ENCODE data around the gene CIRBP.
A peak's percentile ranks its signal among the peaks of the same experiment; 100 is the strongest.

CIRBP gene

GRCh38 chr19:1269065-1269477 lies at the start of gene CIRBP:
CIRBP (plus strand) TSS chr19:1269332; CDS start chr19:1270934, 1,602 bp downstream.
- Histone ChIP-seq H3K4me1 (peaks cover 10 to 86% (median 80%) of the 10 kb centered on the region in 4 donors), H3K27ac (peak within 1 kb of the TSS; percentile 91 to 100), H3K9me3 (no peaks in the 10 kb centered on the region), H3K27me3 (no peaks in the 10 kb centered on the region), H3K4me3 (peak within 1 kb of the TSS; percentile 73 to 82), H3K36me3 (peaks cover 33 to 34% (median 34%) of the 10 kb centered on the region in 3 donors)
- intact Hi-C loops (cut with DNase I; ENCODE audit: low total_unique reads): no loop called here
- TF ChIP-seq, protein P1, sequence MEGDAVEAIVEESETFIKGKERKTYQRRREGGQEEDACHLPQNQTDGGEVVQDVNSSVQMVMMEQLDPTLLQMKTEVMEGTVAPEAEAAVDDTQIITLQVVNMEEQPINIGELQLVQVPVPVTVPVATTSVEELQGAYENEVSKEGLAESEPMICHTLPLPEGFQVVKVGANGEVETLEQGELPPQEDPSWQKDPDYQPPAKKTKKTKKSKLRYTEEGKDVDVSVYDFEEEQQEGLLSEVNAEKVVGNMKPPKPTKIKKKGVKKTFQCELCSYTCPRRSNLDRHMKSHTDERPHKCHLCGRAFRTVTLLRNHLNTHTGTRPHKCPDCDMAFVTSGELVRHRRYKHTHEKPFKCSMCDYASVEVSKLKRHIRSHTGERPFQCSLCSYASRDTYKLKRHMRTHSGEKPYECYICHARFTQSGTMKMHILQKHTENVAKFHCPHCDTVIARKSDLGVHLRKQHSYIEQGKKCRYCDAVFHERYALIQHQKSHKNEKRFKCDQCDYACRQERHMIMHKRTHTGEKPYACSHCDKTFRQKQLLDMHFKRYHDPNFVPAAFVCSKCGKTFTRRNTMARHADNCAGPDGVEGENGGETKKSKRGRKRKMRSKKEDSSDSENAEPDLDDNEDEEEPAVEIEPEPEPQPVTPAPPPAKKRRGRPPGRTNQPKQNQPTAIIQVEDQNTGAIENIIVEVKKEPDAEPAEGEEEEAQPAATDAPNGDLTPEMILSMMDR (IDR thresholded peaks at IDR 0.05): peak in 1 of 2 experiments; percentile 19
- DNase-seq: peak; percentile 100

- Histone ChIP-seq H3K9me3 (no peaks in the 10 kb centered on the region), H3K4me1 (peaks cover 9 to 79% (median 65%) of the 10 kb centered on the region in 4 donors), H3K36me3 (peaks cover 28 to 53% (median 46%) of the 10 kb centered on the region in 3 donors), H3K27ac (peak overlapping the region in 1 of 2 donors; percentile 94), H3K27me3 (no peaks in the 10 kb centered on the region), H3K4me3 (no peak overlapping the region)
- DNase-seq: no peak
- TF ChIP-seq, protein P1 (IDR thresholded peaks at IDR 0.05): no peak
- intact Hi-C loops (cut with DNase I; ENCODE audit: low total_unique reads): no loop called here
These were observed 49.2 kb upstream of the CIRBP start for GRCh38 chr19:1219786-1220476.

GRCh38 chr19:1220477-1220930 lies 48.6 kb upstream of the CIRBP start:
- peak overlapping the region; percentile 21 to 94 for H3K27ac ChIP-seq
- no peak overlapping the region for H3K4me3 ChIP-seq
- peaks cover 28 to 58% (median 49%) of the 10 kb centered on the region in 3 donors for H3K36me3 ChIP-seq
- no peaks in the 10 kb centered on the region for H3K9me3 ChIP-seq
- H3K27me3 ChIP-seq: no peaks in the 10 kb centered on the region
- TF ChIP-seq, protein P1 (IDR thresholded peaks at IDR 0.05): no peak
- intact Hi-C loops (cut with DNase I; ENCODE audit: low total_unique reads): no loop called here
- no peak for DNase-seq
- peaks cover 7 to 73% (median 59%) of the 10 kb centered on the region in 4 donors for H3K4me1 ChIP-seq

DNA sequence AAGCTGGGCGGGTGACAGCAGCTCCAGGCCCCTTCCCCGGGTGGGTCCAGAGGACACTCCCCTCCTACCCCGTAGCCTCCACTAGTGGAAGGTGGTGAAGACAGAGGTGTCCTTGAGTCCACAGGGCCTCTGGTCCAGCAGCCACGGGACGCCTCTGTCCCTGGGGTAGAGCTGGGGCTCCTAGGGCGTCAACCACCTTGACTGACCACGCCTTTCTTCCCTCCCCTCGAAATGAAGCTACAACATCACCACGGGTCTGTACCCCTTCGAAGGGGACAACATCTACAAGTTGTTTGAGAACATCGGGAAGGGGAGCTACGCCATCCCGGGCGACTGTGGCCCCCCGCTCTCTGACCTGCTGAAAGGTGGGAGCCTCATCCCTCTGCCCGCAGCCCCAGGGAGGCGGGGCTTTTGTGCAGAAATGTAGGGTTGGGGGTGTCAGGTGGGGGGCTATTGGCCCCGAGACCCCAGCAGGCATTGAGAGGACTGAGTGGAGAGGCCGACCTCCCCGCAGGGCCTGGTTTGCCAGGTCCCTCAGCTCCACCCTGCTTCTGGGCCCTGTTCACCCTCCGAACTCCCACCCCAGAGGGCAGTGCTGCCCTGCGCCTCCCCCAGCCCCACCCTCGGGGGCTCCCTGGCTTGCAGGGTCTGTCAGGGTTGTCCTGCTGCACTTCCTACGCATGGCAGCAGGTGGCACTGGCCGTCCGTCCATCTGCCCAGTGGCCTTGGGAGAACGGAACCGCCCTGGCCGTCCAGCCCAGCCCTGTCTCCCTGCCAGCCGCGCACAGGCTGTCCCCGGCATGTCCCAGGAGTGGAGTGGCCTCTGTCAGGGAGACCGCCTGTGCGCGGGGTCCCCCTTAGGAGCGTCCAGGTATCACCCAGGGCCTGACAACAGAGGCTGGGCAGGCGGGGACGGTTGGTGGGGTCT lies 47.9 kb upstream of the CIRBP start:
- DNase-seq: peak in 1 of 2 donors; percentile 89
- Histone ChIP-seq H3K4me1 (peaks cover 5 to 66% (median 51%) of the 10 kb centered on the region in 4 donors), H3K4me3 (no peak overlapping the region), H3K27ac (peak overlapping the region; percentile 21 to 94), H3K27me3 (no peaks in the 10 kb centered on the region), H3K36me3 (peaks cover 33 to 66% (median 57%) of the 10 kb centered on the region in 3 donors), H3K9me3 (no peaks in the 10 kb centered on the region)
- TF ChIP-seq, protein P1 (IDR thresholded peaks at IDR 0.05): peak; percentile 59 to 65
- intact Hi-C loops (cut with DNase I; ENCODE audit: low total_unique reads): no loop called here

GRCh38 chr19:1221904-1222255 lies 47.3 kb upstream of the CIRBP start:
- TF ChIP-seq, protein P1 (IDR thresholded peaks at IDR 0.05): no peak
- DNase-seq: no peak
- H3K9me3 ChIP-seq: no peaks in the 10 kb centered on the region
- intact Hi-C loops (cut with DNase I; ENCODE audit: low total_unique reads): no loop called here
- H3K27me3 ChIP-seq: no peaks in the 10 kb centered on the region
- H3K36me3 ChIP-seq: peaks cover 40 to 72% (median 62%) of the 10 kb centered on the region in 3 donors
- peak overlapping the region; percentile 11 to 94 for H3K27ac ChIP-seq
- peaks cover 5 to 60% (median 45%) of the 10 kb centered on the region in 4 donors for H3K4me1 ChIP-seq
- H3K4me3 ChIP-seq: no peak overlapping the region
